BLaER1 treated with 17β-estradiol and CSF1 and Interleukin-3, amounts not matched to agents 10 nM and 100 nM (cell line): ENCODE measurements around the gene OGFR.

Source experiments
- H3K27ac ChIP-seq, 11 experiments: shearing (Covaris generic); formaldehyde crosslinking; 2 replicates each; pipeline ENCODE4 v1.8.1; 2022
- H3K27me3 ChIP-seq, 11 experiments: shearing (Covaris generic); formaldehyde crosslinking; 2 replicates each; pipeline ENCODE4 v1.8.1; 2022
- H3K36me3 ChIP-seq, 11 experiments: shearing (Covaris generic); formaldehyde crosslinking; 2 replicates each; pipeline ENCODE4 v1.8.1; 2022
- H3K4me1 ChIP-seq, 10 experiments: shearing (Covaris generic); formaldehyde crosslinking; 2 replicates each; pipeline ENCODE4 v1.8.1; 2022
- H3K4me2 ChIP-seq, 11 experiments: shearing (Covaris generic); formaldehyde crosslinking; 2 replicates each; pipeline ENCODE4 v1.8.1; 2022
- H3K4me3 ChIP-seq, 10 experiments: shearing (Covaris generic); formaldehyde crosslinking; 2 replicates each; pipeline ENCODE4 v1.8.1; 2022
- H3K9ac ChIP-seq, 11 experiments: shearing (Covaris generic); formaldehyde crosslinking; 2 replicates each; pipeline ENCODE4 v1.8.1; 2022
- H3K9me3 ChIP-seq, 11 experiments: shearing (Covaris generic); formaldehyde crosslinking; replicated peaks in 1 of 11; 2 replicates each; pipeline ENCODE4 v1.8.1; 2022
- H4K20me1 ChIP-seq, 11 experiments: shearing (Covaris generic); formaldehyde crosslinking; 2 replicates each; pipeline ENCODE4 v1.8.1; 2022
- Cebpa-rat ChIP-seq, 11 experiments: shearing (Covaris generic); IDR thresholded peaks; 2 replicates each; pipeline ENCODE4 v1.8.1; 2022

Gene OGFR

GRCh38 chr20:62809530-62810428, 5.1 kb downstream of the OGFR start:
- Histone ChIP-seq H3K27ac (no peak overlapping the region), H4K20me1 (peaks cover 88 to 97% (median 94%) of the 10 kb centered on the region in 11 experiments), H3K9me3 (no peaks in the 10 kb centered on the region), H3K4me1 (peaks cover 70 to 83% (median 77%) of the 10 kb centered on the region in 10 experiments), H3K4me2 (peak overlapping the region; percentile 13 to 96 (median 51); a peak in 19 of 22 replicates), H3K9ac (peak overlapping the region in 10 of 11 experiments; percentile 2 to 64 (median 36); a peak in 13 of 22 replicates), H3K27me3 (peaks cover 8 to 14% (median 11%) of the 10 kb centered on the region in 11 experiments; a peak in 21 of 22 replicates), H3K4me3 (no peak overlapping the region), H3K36me3 (peaks cover 68 to 85% (median 79%) of the 10 kb centered on the region in 11 experiments)
- no peak for TF ChIP-seq Cebpa-rat (IDR thresholded peaks at IDR 0.05)

DNA sequence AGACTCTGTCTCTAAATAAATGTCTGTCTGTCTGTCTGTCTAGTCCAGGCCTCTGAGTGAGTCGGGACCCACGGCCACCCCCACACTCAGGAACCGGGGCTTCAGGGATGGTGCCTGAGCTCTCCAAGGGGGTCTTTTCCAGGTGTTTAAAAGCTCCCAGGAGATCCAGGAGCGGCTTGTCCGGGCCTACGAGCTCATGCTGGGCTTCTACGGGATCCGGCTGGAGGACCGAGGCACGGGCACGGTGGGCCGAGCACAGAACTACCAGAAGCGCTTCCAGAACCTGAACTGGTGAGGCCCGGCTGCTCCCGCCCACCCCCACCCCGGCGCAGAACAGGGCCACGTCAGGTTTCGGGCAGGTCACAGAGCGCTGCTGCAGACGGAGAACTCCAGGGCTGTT, 6.7 kb downstream of the OGFR start:
- TF ChIP-seq Cebpa-rat (IDR thresholded peaks at IDR 0.05), result no peak
- H3K4me1 ChIP-seq, result peaks cover 79 to 94% (median 84%) of the 10 kb centered on the region in 10 experiments
- H4K20me1 ChIP-seq, result peaks cover 91 to 100% (median 99%) of the 10 kb centered on the region in 11 experiments
- peaks cover 23 to 29% (median 27%) of the 10 kb centered on the region in 11 experiments for H3K27me3 ChIP-seq
- H3K4me2 ChIP-seq, result peak overlapping the region in 2 of 11 experiments; percentile 17 to 61; a peak in 2 of 22 replicates
- H3K9ac ChIP-seq, result no peak overlapping the region
- H3K4me3 ChIP-seq, result no peak overlapping the region
- H3K36me3 ChIP-seq, result peaks cover 68 to 83% (median 78%) of the 10 kb centered on the region in 11 experiments
- H3K9me3 ChIP-seq, result no peaks in the 10 kb centered on the region
- H3K27ac ChIP-seq, result no peak overlapping the region

DNA sequence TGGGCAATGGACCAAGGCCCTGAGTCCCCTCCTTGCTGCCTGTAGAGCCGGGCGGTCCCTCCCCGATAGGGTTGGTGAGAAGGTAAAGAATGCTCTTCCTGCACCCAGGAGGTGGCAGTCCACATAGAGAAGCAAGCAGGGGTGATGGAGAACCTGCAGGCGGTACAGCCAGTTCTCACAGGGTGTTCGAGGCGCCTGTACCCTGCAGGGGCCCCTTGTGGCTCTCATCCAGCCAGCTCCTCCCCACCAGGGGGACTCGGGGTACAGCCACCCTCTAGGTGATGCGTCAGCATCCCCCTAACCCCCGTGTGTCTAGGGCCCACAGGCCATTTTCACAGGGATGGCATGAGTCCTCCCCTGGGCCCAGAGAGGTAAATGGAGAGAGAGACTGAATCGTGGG, 7.1 kb downstream of the OGFR start:
- H3K27me3 ChIP-seq, result peaks cover 27 to 33% (median 31%) of the 10 kb centered on the region in 11 experiments
- H4K20me1 ChIP-seq, result peaks cover 87 to 99% (median 97%) of the 10 kb centered on the region in 11 experiments
- H3K9ac ChIP-seq, result no peak overlapping the region
- no peak overlapping the region for H3K4me3 ChIP-seq
- no peak for TF ChIP-seq Cebpa-rat (IDR thresholded peaks at IDR 0.05)
- peaks cover 78 to 93% (median 83%) of the 10 kb centered on the region in 10 experiments for H3K4me1 ChIP-seq
- no peaks in the 10 kb centered on the region for H3K9me3 ChIP-seq
- H3K36me3 ChIP-seq, result peaks cover 68 to 79% (median 74%) of the 10 kb centered on the region in 11 experiments
- H3K27ac ChIP-seq, result no peak overlapping the region
- peak overlapping the region in 3 of 11 experiments; percentile 39 to 63 (median 42); a peak in 1 of 22 replicates for H3K4me2 ChIP-seq

DNA sequence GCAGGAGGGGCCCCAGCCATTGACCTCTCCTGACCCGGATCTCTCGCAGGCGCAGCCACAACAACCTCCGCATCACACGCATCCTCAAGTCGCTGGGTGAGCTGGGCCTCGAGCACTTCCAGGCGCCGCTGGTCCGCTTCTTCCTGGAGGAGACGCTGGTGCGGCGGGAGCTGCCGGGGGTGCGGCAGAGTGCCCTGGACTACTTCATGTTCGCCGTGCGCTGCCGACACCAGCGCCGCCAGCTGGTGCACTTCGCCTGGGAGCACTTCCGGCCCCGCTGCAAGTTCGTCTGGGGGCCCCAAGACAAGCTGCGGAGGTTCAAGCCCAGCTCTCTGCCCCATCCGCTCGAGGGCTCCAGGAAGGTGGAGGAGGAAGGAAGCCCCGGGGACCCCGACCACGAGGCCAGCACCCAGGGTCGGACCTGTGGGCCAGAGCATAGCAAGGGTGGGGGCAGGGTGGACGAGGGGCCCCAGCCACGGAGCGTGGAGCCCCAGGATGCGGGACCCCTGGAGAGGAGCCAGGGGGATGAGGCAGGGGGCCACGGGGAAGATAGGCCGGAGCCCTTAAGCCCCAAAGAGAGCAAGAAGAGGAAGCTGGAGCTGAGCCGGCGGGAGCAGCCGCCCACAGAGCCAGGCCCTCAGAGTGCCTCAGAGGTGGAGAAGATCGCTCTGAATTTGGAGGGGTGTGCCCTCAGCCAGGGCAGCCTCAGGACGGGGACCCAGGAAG, 7.7 kb downstream of the OGFR start:
- H3K9ac ChIP-seq, result peak overlapping the region in 4 of 11 experiments; percentile 15 to 29 (median 20); a peak in 3 of 22 replicates
- H3K27me3 ChIP-seq, result peaks cover 33 to 40% (median 37%) of the 10 kb centered on the region in 11 experiments
- no peak overlapping the region for H3K4me3 ChIP-seq
- H4K20me1 ChIP-seq, result peaks cover 82 to 98% (median 92%) of the 10 kb centered on the region in 11 experiments
- H3K36me3 ChIP-seq, result peaks cover 63 to 73% (median 68%) of the 10 kb centered on the region in 11 experiments
- peaks cover 76 to 92% (median 81%) of the 10 kb centered on the region in 10 experiments for H3K4me1 ChIP-seq
- no peak overlapping the region for H3K27ac ChIP-seq
- TF ChIP-seq Cebpa-rat (IDR thresholded peaks at IDR 0.05), result no peak
- peak overlapping the region in 6 of 11 experiments; percentile 7 to 63 (median 43); a peak in 12 of 22 replicates for H3K4me2 ChIP-seq
- no peaks in the 10 kb centered on the region for H3K9me3 ChIP-seq

- peak overlapping the region in 6 of 11 experiments; percentile 7 to 63 (median 43); a peak in 10 of 22 replicates for H3K4me2 ChIP-seq
- peaks cover 77 to 98% (median 91%) of the 10 kb centered on the region in 11 experiments for H4K20me1 ChIP-seq
- H3K27me3 ChIP-seq, result peaks cover 38 to 45% (median 42%) of the 10 kb centered on the region in 11 experiments
- H3K9ac ChIP-seq, result peak overlapping the region in 3 of 11 experiments; percentile 17 to 29 (median 24); a peak in 2 of 22 replicates
- peaks cover 71 to 92% (median 80%) of the 10 kb centered on the region in 10 experiments for H3K4me1 ChIP-seq
- H3K27ac ChIP-seq, result no peak overlapping the region
- no peaks in the 10 kb centered on the region for H3K9me3 ChIP-seq
- no peak overlapping the region for H3K4me3 ChIP-seq
- TF ChIP-seq Cebpa-rat (IDR thresholded peaks at IDR 0.05), result no peak
- H3K36me3 ChIP-seq, result peaks cover 58 to 68% (median 63%) of the 10 kb centered on the region in 11 experiments
Measured at GRCh38 chr20:62812907-62813200, 8.2 kb downstream of the OGFR start.

DNA sequence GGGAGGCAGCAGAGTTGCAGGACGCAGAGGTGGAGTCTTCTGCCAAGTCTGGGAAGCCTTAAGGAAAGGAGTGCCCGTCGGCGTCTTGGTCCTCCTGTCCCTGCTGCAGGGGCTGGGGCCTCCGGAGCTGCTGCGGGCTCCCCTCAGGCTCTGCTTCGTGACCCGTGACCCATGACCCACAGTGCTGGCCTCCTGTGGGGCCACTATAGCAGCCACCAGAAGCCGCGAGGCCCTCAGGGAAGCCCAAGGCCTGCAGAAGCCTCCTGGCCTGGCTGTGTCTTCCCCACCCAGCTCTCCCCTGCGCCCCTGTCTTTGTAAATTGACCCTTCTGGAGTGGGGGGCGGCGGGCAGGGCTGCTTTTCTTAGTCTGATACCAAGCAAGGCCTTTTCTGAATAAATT, 9.0 kb downstream of the OGFR start:
- Histone ChIP-seq H3K36me3 (peaks cover 52 to 60% (median 56%) of the 10 kb centered on the region in 11 experiments), H3K27me3 (peaks cover 45 to 52% (median 49%) of the 10 kb centered on the region in 11 experiments), H3K4me2 (peak overlapping the region in 7 of 11 experiments; percentile 1 to 99 (median 95); a peak in 7 of 22 replicates), H3K9me3 (no peaks in the 10 kb centered on the region), H4K20me1 (peaks cover 70 to 98% (median 90%) of the 10 kb centered on the region in 11 experiments), H3K27ac (no peak overlapping the region), H3K9ac (no peak overlapping the region; a peak in 1 of 22 replicates), H3K4me1 (peaks cover 70 to 92% (median 79%) of the 10 kb centered on the region in 10 experiments), H3K4me3 (no peak overlapping the region)
- TF ChIP-seq Cebpa-rat (IDR thresholded peaks at IDR 0.05), result no peak

- Histone ChIP-seq H3K27ac (no peak overlapping the region), H3K36me3 (peaks cover 46 to 54% (median 50%) of the 10 kb centered on the region in 11 experiments), H3K9ac (peak overlapping the region in 2 of 11 experiments; percentile 13 to 15; a peak in 2 of 22 replicates), H4K20me1 (peaks cover 64 to 98% (median 85%) of the 10 kb centered on the region in 11 experiments), H3K4me1 (peaks cover 70 to 92% (median 79%) of the 10 kb centered on the region in 10 experiments), H3K9me3 (no peaks in the 10 kb centered on the region), H3K4me2 (peak overlapping the region in 10 of 11 experiments; percentile 1 to 99 (median 93); a peak in 15 of 22 replicates), H3K27me3 (peaks cover 51 to 58% (median 55%) of the 10 kb centered on the region in 11 experiments), H3K4me3 (no peak overlapping the region)
- TF ChIP-seq Cebpa-rat (IDR thresholded peaks at IDR 0.05), result no peak
Measured at GRCh38 chr20:62814060-62814708, 9.5 kb downstream of the OGFR start.

GRCh38 chr20:62814709-62815065, 10.1 kb downstream of the OGFR start:
- Histone ChIP-seq H3K9ac (0 out of 22 replicates have a peak overlapping the region, but pooled peaks of 2 of the 11 experiments have one; percentile 13 to 29), H3K9me3 (no peaks in the 10 kb centered on the region), H3K36me3 (peaks cover 41 to 49% (median 45%) of the 10 kb centered on the region in 11 experiments), H3K27me3 (peaks cover 56 to 63% (median 60%) of the 10 kb centered on the region in 11 experiments), H3K4me2 (peak overlapping the region in 10 of 11 experiments; percentile 1 to 99 (median 93); a peak in 16 of 22 replicates), H3K4me1 (peaks cover 69 to 92% (median 80%) of the 10 kb centered on the region in 10 experiments), H3K27ac (no peak overlapping the region), H4K20me1 (peaks cover 59 to 97% (median 84%) of the 10 kb centered on the region in 11 experiments), H3K4me3 (no peak overlapping the region)
- TF ChIP-seq Cebpa-rat (IDR thresholded peaks at IDR 0.05), result no peak
